Raji (cell line): ENCODE measurements around the gene KY.

Experiments used
- POLR2A ChIP-seq: IDR thresholded peaks from 2 replicates; pipeline ENCODE4 v1.6.1; 2011; ENCODE audit warnings: low read depth, low read length, control low read depth; ENCODE audit not compliant: insufficient read depth

Gene KY, protein sequence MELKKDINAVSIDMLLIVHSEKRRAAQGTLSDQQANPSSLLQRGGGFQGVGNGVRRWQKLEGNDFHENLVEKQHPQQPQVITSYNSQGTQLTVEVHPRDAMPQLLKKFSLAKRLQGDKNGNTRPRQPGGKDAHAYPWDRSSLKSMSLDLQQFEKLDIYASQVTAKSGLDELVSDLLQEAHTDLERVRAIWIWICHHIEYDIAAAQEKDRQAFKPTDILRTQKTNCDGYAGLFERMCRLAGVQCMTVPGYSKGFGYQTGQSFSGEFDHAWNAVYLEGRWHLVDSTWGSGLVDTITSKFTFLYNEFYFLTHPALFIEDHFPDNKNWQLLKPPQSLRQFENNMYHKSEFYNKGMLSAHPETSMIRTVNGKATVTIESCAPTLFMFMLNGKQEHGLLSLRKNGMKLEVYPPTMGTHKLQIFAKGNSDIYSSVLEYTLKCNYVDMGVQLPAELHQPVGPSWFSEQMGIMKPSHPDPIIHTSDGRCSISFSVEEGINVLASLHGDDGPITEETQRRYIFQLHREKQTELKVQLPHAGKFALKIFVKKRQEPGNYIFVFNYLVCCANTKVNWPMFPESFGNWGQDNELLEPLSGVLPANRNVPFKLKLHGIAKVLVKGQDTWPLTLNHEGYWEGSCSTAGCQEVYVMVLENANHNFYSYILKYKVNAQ

DNA sequence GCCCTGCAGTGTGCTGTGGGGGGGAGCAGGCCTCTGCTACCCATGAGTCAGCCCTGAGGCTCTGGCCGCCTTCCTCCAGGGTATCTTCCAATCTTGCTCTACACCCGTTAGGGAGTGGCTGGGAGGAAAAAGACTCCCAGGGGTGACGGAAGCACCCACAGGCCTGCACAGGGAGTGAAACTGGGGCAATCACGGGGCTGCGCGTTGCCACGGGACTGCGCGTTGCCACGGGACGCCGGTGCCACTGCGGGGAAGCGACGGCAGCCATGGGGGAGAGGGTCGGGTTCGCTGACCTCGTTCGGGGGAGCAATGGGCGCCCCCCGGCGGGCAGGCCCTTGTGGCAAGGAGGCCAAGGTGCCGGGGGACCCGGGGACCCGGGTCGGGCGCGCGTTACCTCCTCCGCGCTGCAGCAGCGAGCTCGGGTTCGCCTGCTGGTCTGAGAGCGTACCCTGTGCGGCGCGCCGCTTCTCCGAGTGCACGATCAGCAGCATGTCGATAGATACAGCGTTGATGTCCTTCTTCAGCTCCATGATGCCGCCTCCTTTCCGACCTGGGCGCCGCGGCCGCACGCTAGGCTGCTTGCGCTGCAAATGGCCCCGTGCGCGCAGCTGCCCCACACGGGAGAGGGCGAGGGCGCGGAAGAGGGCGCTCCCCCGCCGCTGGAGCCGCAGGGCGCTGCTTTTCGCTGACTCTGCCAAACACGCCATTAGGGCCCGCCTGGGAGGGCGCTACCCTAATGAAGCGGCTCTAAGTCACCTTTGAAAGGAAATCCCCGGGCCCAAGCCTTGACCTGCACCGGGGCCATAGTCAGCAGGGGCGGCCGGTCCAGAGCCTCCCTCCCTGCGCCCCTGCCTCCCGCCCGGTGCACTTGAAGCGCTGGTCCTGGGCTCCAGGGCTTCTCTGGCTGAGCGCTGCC is at the start of gene KY:
TSS of gene KY (minus strand) at position 592 of the 916 bp plus-strand sequence. CDS start at position 530, 62 bp downstream.
- TF ChIP-seq POLR2A: no peak

DNA sequence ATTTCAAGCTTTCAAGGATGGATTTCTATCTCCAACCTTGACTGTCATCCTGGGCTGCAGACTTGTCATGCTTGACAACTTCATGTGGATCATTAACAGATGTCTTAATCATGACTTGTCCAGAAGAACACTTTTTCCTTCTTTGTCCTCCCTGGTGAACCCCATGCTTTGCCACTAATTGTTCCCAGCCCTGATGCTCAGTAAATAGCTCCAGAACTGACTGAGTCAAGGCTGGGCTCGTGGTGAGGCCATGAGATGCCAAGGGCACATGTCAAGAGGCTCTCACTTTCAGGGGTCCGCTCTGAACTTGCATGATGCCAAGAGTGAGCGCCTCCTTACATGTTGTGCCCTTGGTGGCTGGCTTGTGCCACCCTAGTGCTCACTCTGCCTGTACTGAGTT is 48.9 kb upstream of the KY start:
- no peak for TF ChIP-seq POLR2A

DNA sequence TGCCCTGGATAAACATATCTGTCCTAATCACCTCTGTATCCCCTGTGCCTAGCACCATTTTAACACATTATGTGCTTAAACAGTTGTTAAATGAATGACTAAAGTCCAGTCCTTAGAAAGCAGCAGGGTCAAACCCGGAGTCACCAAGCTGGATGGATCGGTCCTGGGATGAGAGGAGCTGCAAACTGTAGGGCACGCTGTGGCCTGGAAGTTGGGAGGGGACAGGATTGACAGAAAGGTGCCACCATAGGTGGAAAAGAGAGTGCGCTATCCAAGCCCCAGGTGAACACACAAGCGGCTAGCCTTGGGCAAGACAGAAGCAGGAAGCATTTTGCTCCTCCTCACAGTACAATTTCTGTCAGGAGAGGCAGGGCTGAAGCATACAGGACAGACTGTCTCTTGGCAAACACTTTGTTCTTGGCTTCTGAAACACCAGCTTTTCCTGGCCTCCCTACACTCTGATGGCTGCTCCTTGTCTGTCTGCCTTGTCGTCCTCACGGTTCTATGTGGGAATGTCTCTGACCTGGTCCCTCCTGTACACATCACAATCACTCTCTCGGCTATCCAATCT is 48.4 kb upstream of the KY start:
- TF ChIP-seq POLR2A: no peak

DNA sequence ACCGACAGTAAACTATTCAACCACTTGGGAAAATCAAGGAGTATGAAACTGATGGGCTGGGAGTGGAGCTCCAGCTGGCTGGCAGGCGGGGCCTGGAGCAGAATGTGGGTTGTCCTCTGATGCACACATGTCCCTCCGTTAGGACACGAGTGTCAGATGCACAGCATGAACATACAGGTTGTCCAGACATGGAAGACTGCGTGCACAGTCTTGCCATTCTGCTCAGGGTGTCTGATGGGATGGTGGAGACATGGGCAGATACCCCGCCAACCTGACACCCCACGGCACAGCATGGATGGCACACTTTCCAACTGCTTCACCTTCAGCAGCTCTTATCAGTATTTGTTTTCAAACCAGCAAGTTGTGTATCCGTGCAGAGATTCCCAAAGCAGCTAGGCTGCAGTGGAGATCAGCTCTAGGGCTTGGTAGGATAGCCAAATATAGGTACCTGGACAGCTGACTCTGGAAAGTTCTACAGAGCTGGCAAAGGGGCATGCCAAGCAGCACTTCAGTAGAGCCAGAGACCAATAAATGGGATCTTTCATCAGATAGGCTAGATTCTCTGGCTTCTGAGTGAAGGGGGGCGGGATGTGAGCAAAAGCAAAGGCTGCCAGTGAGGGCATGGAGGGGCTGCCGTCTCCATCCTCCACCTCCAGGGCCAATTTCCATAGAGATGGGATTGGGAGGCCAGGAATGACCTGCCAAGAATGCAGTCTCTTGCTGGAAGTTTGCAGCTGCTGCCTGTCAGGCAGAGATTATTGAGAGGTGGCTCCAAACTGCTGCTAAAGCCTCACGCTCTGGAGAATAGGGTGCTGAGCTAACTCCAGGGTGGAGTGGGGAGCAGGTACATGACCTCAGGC is 47.2 kb upstream of the KY start:
- TF ChIP-seq POLR2A: no peak

DNA sequence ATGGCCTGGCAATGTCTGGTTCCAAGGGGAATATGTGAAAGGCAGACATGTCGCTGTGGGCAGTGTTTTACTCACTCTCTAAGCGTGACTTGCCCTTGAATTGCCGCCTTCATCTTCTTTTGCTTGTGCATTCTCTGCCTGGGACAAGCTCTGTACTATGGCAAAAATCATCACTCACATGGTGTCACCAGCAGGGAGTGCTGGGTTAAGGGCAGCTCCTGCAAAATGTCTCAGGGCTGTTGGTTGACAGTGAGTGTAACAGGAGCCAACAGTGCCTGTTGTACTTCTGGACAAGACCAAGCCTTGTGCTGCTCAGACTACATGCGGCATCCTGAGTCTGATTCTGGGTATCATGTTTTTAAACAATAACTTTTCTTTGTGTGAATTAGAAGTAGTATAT is 45.3 kb upstream of the KY start:
- no peak for TF ChIP-seq POLR2A

DNA sequence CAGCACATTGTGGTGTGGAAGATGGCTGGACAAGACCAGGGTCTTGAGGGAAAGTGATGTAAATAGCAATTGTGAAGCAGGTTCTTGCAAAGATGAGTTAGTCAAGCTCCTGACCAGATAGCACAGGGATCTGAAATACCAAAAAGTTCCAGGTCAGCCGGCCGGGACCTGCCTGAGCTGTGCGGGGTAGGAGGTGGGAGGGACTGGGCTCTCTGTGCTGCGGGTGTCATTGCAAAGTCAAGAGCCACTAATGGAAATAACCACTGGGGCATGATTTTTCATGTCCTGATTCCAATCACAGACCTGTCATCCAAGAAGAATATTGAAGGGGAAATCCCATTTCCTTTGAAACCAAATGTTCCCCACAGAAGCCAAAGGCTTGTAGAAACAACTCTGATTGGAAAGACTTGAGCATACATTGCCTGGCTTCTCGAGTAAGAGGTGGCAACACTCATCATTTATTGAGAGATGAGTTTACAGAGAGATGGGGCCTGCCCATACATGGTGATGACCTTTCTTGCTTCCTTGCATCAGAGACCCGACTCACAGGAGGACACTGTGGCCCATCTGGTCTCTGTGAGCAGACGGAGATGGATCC is 44.2 kb upstream of the KY start:
- no peak for TF ChIP-seq POLR2A

DNA sequence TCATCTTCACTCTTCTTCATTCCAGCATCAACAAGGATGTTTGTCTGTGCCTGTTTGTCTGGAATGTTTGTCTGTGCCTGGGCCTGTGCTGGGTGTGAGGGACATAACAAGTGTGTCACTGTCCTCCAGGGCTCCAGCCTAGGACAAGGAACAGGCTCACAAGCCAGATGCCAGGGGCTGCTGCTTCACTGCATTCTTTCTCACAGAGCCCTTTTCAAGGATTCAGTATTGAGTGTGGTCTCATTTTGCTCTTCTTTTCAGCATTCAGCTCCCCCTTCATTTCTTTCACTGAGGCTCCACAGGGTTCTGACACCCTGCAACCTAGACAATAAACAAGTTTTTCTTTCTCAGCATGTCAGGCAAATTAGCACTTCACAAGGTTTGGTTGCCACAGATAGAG is 43.6 kb upstream of the KY start:
- no peak for TF ChIP-seq POLR2A

DNA sequence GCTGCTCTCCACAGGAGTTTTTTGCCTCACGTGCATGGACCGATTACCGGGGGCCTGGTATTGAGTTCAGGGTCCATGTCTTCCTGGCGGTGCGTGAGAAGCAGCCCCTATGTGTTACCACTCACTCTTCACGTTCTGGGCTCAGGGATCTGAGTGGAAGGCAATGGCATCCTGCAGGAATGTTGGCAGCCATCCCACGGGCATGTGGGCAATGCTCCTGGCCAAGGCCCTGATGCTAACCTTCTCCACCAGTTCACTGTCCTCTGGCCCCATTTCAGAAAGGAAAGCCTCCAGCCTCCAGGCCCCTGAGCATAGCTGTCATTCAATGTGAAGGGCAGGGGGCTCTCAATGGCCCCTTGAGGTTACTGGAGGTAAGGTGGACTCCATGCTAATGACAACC is 43.0 kb upstream of the KY start:
- no peak for TF ChIP-seq POLR2A

DNA sequence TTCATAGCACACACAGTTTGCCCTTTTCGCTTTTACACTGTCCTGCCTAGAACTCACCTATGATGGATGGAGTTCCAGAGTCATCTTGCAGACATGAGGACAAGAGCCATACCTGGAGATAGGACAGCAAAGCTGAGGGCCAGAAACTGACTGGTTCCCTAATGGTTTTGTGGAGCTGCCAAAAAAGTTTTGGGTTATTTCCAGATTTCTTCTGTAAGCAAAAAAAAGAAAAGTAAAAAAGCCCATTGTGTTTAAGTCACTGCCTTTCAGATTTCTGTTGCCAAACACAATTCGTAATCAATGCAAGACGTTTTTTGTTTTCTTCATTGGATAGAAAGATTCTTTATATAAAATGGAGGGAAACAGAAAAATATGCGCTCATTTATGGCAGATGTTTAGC is 42.4 kb upstream of the KY start:
- no peak for TF ChIP-seq POLR2A

DNA sequence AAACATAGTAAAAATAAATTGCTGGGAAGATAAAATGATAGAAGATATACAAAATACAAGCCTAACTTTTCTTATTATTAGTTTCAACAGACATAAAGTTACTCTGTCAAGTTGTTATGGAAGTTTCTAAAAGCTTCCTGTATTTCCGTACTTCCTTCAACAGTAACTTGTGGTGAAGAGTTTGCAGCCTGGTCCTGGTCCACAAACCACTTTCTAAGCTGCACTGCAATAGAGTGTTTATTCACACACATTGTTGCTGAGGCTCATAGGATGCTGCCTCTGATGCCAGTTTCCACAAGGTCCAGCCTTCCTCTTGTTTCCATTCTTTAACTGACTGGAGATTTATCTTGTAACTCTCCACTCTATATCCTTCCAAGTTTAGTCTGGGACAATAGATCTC is 39.4 kb upstream of the KY start:
- no peak for TF ChIP-seq POLR2A

DNA sequence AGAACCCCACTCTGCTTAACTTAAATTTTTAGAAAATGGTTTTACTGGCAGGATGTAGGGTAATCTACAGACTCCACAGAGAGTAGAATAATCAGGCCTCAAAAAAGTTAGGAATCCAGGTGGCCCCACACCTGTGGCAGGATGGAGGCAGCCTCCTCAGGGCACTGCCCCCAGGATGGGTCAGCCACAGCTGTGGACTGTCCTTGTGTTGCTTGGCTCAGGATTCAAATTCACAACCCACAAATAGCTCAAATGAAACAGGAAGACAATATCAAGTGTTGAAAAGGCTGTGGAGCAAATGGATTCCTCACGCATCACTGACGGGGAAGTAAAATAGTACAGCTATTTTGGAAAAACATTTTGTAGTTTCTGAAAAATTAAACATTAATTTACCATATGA is 36.8 kb upstream of the KY start:
- no peak for TF ChIP-seq POLR2A

DNA sequence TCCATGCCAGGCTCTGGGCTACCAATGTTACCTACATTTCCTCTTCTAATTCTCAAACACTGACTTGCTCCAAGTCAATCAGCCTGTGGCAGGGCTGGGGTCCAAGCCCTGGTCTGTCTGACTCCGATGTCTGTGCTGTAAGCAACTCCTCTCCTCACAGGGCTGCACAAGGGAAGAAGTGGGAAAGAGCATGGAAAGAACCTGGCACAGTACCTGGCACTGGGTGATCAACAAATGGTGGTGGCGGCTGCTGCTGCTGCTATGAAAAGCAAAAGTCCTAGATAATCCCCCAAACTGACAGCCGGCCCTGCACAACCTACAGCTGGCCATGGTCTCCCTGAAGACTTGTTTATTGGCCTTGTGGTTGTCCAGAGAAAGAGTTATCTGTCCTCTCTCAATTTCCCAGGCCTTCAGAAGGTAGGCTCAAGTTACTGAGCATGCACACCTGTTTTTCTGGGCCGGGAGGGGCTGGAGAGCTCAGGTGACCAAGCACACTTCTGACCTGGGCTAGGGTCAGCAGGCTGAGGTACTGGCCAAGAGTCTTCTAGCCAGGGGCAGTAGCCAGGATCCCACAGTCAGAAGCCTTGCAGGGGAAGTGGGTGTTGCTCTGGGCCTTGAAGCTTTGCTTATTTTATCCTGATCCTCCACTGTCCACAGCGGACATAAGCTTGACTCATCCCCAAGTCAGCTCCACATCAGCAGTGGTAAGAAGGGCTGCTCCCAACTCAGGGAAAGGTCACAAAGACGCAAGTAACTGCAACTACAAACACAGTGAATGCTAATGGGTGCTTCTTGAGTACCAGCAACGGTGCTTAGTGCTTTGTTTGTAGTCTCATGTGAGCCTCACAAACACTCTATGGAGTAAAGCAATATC is 35.3 kb upstream of the KY start:
- TF ChIP-seq POLR2A: no peak
